Measurements from ENCODE around the gene RXRA. TPM values are rescaled to one million over a fixed set of nuclear protein-coding genes. Genes with fewer than 3 reads are reported as not detected.

The RXRA gene
- total and polyA plus RNA-seq, 2 of the 13 experiments (the other 11 are each of a cell fraction or from before 2014, with no cell fraction given) = 18.9 to 29.2 TPM

DNA sequence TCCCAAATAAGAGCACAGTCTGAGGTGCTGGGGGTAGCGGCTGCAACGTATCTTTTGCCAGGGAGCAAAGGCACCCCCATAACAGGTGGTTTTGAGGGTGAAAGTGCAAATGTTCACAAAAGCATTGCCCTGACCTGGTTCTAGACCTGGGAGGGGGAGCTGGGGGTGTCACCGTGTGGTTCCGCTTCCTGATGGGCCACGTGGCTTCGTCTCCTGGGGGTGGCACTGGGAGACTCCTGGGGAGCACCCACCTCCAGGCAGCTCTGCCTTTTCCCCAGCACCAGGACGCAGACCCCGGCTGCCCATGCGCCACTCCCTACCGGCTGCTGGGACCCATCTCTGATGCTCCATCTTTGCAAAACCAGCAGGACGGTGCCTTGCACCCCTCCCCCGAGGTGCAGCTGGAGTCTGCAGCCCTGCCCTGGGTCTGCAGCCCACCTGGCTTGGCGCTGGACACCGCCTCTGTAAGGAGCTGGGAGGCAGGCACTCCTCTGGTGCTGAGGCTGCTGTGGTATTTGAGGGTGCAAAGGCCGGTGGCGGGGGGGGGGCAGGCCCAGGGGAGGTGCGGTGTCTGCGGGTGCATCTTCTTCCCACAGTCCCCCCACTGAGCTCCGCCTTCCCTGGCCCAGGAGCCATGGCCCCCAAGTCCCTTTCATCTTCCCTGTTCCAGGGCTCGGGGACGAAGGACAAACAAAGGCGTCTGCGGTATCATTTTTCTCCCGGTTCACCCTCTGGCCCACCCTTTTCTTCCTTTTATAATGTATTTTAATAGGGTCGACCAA is 29.8 kb upstream of the RXRA start:
- Histone ChIP-seq H3K27me3 (ENCODE audit: control insufficient read depth in 1 of 2, insufficient read depth in 2 of 2, low read length in 2 of 2) (peaks cover 11 to 64% of the 10 kb centered on the region in 2 experiments), H4K20me1 (ENCODE audit: insufficient read depth, low read length) (no peaks in the 10 kb centered on the region), H3K4me2 (ENCODE audit: low read depth, low read length) (no peak overlapping the region), H3K79me2 (ENCODE audit: insufficient read depth, low read length) (no peaks in the 10 kb centered on the region), H3K27ac (ENCODE audit: extremely low read length, insufficient read depth, low read length) (no peak overlapping the region), H3K9me3 (ENCODE audit: low read length) (no peaks in the 10 kb centered on the region), H3K4me3 (replicated peaks in 1 of 3; ENCODE audit: insufficient read depth in 1 of 3, low read depth in 2 of 3, low read length in 3 of 3) (no peak overlapping the region), H3K36me3 (replicated peaks in 1 of 2; ENCODE audit: control insufficient read depth in 1 of 2, insufficient read depth in 2 of 2, low read length in 2 of 2) (no peaks in the 10 kb centered on the region), H2AFZ (ENCODE audit: low read length) (no peak overlapping the region), H3K4me1 (ENCODE audit: insufficient read depth, low read length) (peaks cover 50% of the 10 kb centered on the region), H3K9ac (ENCODE audit: insufficient read depth, low read depth, low read length) (no peak overlapping the region)
- intact Hi-C loops (cut with micrococcal nuclease; ENCODE audit: unreplicated experiment) = no loop called here
- CTCF ChIA-PET (ENCODE audit: low intra/inter-chr PET ratio, low total read pairs) = no interaction called here
- in situ Hi-C loops (cut with HindIII; ENCODE audit: extremely low pct_ligation_motif_present, low pct_unique_long_range_greater_than_20kb) = no loop called here
- POLR2A ChIA-PET = no interaction called here
- TF ChIP-seq, protein P1, sequence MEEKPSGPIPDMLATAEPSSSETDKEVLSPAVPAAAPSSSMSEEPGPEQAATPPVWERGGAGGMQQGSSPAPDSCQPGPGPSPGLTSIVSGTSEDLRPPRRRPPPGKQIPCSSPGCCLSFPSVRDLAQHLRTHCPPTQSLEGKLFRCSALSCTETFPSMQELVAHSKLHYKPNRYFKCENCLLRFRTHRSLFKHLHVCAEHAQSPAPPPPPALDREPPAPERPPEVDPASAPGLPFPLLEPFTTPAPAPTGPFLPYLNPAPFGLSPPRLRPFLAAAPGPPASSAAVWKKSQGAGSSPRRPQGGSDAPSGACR (CRISPR knock-in tag; IDR thresholded peaks at IDR 0.05) = no peak
- TF ChIP-seq SALL2 (CRISPR knock-in tag; IDR thresholded peaks at IDR 0.05) = no peak
- ATAC-seq (no peak), FAIRE-seq (no peak), DNase-seq (ENCODE audit: low spot score) (no peak)
- WGBS (ENCODE audit: low lambda C conversion rate) = 3% methylated on average over 8 of the region's 25 CpGs
- BruUV-seq (replicated peaks) = no TSS peak

DNA sequence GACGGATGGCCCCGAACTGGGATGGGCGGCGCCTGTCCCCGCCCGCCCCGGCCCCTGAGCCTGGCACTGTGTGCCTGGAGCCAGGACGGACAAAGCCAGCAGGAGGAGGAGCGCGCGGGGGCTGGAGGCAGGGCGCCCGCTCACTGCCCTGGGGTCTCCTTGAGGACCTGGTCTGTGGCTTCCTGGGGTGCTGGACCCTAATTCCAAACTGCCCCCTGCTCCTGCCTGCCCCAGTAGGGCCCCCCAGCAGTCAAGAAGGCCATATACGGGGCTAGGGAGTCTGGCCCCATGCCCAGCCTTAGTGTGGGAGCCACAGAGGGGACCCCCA is 29.2 kb upstream of the RXRA start:
- no peaks in the 10 kb centered on the region for H4K20me1 ChIP-seq (ENCODE audit: insufficient read depth, low read length)
- no peak overlapping the region for H3K9ac ChIP-seq (ENCODE audit: insufficient read depth, low read depth, low read length)
- H2AFZ ChIP-seq (ENCODE audit: low read length) = no peak overlapping the region
- H3K4me2 ChIP-seq (ENCODE audit: low read depth, low read length) = no peak overlapping the region
- DNase-seq (ENCODE audit: low spot score) = no peak
- H3K9me3 ChIP-seq (ENCODE audit: low read length) = no peaks in the 10 kb centered on the region
- in situ Hi-C loops (cut with HindIII; ENCODE audit: extremely low pct_ligation_motif_present, low pct_unique_long_range_greater_than_20kb) = no loop called here
- no peak for FAIRE-seq
- POLR2A ChIA-PET = no interaction called here
- no peaks in the 10 kb centered on the region for H3K36me3 ChIP-seq (replicated peaks in 1 of 2; ENCODE audit: control insufficient read depth in 1 of 2, insufficient read depth in 2 of 2, low read length in 2 of 2)
- H3K27ac ChIP-seq (ENCODE audit: extremely low read length, insufficient read depth, low read length) = no peak overlapping the region
- intact Hi-C loops (cut with micrococcal nuclease; ENCODE audit: unreplicated experiment) = no loop called here
- H3K79me2 ChIP-seq (ENCODE audit: insufficient read depth, low read length) = no peaks in the 10 kb centered on the region
- CTCF ChIA-PET (ENCODE audit: low intra/inter-chr PET ratio, low total read pairs) = no interaction called here
- no peak overlapping the region for H3K4me3 ChIP-seq (replicated peaks in 1 of 3; ENCODE audit: insufficient read depth in 1 of 3, low read depth in 2 of 3, low read length in 3 of 3)
- no TSS peak for BruUV-seq (replicated peaks)
- no peak for ATAC-seq
- peaks cover 45% of the 10 kb centered on the region for H3K4me1 ChIP-seq (ENCODE audit: insufficient read depth, low read length)
- peaks cover 11 to 63% of the 10 kb centered on the region in 2 experiments for H3K27me3 ChIP-seq (ENCODE audit: control insufficient read depth in 1 of 2, insufficient read depth in 2 of 2, low read length in 2 of 2)
- TF ChIP-seq KDM4B (CRISPR knock-in tag; IDR thresholded peaks at IDR 0.05) (no peak), TOPORS (CRISPR knock-in tag; IDR thresholded peaks at IDR 0.05) (no peak), PTBP1 (IDR thresholded peaks at IDR 0.05; ENCODE audit: low read depth, low read length, poor library complexity, severe bottlenecking) (no peak), ZNF329 (CRISPR knock-in tag; IDR thresholded peaks at IDR 0.05; ENCODE audit: low read depth) (no peak), KDM1A (CRISPR knock-in tag; IDR thresholded peaks at IDR 0.05) (no peak), ARID2 (CRISPR knock-in tag; IDR thresholded peaks at IDR 0.05; ENCODE audit: borderline replicate concordance) (no peak), MLLT10 (CRISPR knock-in tag; IDR thresholded peaks at IDR 0.05) (no peak), KAT8 (CRISPR knock-in tag; IDR thresholded peaks at IDR 0.05) (no peak), SALL1 (CRISPR knock-in tag; IDR thresholded peaks at IDR 0.05) (no peak), MAFK (conservative IDR thresholded peaks at IDR 0.05 in 1 of 2, IDR thresholded peaks at IDR 0.05 in 1 of 2; ENCODE audit: low read length in 2 of 2) (no peak), FOXA3 (CRISPR knock-in tag; IDR thresholded peaks at IDR 0.05) (no peak), HES4 (CRISPR knock-in tag; IDR thresholded peaks at IDR 0.05; ENCODE audit: borderline replicate concordance) (no peak), ZNF619 (CRISPR knock-in tag; IDR thresholded peaks at IDR 0.05) (no peak)
- TF ChIP-seq, protein P2, sequence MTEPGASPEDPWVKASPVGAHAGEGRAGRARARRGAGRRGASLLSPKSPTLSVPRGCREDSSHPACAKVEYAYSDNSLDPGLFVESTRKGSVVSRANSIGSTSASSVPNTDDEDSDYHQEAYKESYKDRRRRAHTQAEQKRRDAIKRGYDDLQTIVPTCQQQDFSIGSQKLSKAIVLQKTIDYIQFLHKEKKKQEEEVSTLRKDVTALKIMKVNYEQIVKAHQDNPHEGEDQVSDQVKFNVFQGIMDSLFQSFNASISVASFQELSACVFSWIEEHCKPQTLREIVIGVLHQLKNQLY (CRISPR knock-in tag; IDR thresholded peaks at IDR 0.05) = no peak
- TF ChIP-seq, protein P3, sequence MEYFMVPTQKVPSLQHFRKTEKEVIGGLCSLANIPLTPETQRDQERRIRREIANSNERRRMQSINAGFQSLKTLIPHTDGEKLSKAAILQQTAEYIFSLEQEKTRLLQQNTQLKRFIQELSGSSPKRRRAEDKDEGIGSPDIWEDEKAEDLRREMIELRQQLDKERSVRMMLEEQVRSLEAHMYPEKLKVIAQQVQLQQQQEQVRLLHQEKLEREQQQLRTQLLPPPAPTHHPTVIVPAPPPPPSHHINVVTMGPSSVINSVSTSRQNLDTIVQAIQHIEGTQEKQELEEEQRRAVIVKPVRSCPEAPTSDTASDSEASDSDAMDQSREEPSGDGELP (IDR thresholded peaks at IDR 0.05; ENCODE audit: borderline replicate concordance, low read depth) = no peak
- 59% methylated on average over 13 of the region's 14 CpGs for WGBS (ENCODE audit: low lambda C conversion rate)
